Testis (tissue), 2 donors: ENCODE measurements around the gene RTN4RL1.

Source experiments
- CTCF ChIP-seq, 3 experiments: fragments of 450-650 bp in 2 of 3; fragments of 200-600 bp in 1 of 3; sonication (generic) in 1 of 3; IDR thresholded peaks; one replicate each; pipeline ENCODE4 v1.5.1; 2016 to 2019; ENCODE audit warnings: antibody characterized with exemption in 3 of 3, mild to moderate bottlenecking in 2 of 3, moderate library complexity in 1 of 3
- POLR2A ChIP-seq: fragments of 450-650 bp; IDR thresholded peaks from one replicate; pipeline ENCODE4 v1.6.1; 2017; ENCODE audit warnings: antibody characterized with exemption, mild to moderate bottlenecking, moderate library complexity

DNA sequence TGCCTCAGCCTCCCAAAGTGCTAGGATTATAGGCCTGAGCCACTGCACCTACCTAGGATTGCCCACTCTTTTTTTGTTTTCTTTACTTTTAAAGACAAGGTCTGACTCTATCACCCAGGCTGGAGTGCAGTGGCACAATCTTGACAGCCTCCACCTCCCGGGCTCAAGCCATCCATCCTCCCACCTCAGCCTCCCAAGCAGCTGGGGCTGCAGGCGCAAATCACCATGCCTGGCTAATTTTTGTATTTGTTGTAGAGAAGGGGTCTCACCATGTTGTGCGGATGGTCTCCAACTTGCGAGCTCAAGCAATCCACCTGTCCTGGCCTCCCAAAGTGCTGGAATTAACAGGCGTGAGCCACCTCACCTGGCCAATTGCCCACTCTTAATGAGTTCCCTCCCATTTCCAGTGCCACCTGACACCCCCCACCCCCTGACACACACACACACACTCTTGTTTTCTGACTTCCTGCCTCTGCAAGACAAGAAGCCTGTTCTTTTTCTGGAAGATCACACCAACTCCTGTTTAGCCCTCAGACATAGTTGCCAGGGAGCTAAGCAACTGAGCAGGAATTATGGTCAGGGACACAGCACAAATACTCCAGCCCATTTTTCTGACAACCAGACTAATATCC lies 19.2 kb upstream of the RTN4RL1 start:
- TF ChIP-seq POLR2A: no peak
- no peak for TF ChIP-seq CTCF (IDR thresholded peaks at IDR 0.05)
